Uterus (tissue), 4 donors: ENCODE measurements around the gene NKAIN2. TPM values are rescaled to one million over a fixed set of nuclear protein-coding genes. Genes with fewer than 3 reads are reported as not detected.

ENCODE experiments used
- DNase-seq, 2 donors: peaks; one replicate each; pipeline ENCODE4 v3.0.0-alpha.2; 2019 to 2020
- H3K27ac ChIP-seq, 2 donors: fragments of 200-600 bp; sonication (generic); 1 replicate in 1 of 2; 2 replicates in 1 of 2; pipeline ENCODE4 v1.5.1; 2016 to 2018
- H3K27me3 ChIP-seq, 2 donors: fragments of 200-600 bp; sonication (generic); one replicate each; pipeline ENCODE4 v1.5.1; 2018 to 2019; ENCODE audit warnings: control low read depth in 1 of 2
- H3K36me3 ChIP-seq, 2 donors: fragments of 200-600 bp; sonication (generic); one replicate each; pipeline ENCODE4 v1.5.1; 2019; ENCODE audit warnings: control low read depth in 1 of 2
- H3K4me1 ChIP-seq, 2 donors: fragments of 200-600 bp; sonication (generic); one replicate each; pipeline ENCODE4 v1.5.1; 2018 to 2019; ENCODE audit warnings: control low read depth in 1 of 2
- H3K4me3 ChIP-seq, 2 donors: fragments of 200-600 bp; sonication (generic); 1 replicate in 1 of 2; 2 replicates in 1 of 2; pipeline ENCODE4 v1.5.1; 2018 to 2019; ENCODE audit warnings: mild to moderate bottlenecking in 1 of 2
- H3K9me3 ChIP-seq, 2 donors: fragments of 200-600 bp; sonication (generic); one replicate each; pipeline ENCODE4 v1.5.1; 2019; ENCODE audit warnings: control low read depth in 1 of 2
- CTCF ChIP-seq, 4 experiments: fragments of 200-600 bp in 2 of 4; fragments of 450-650 bp in 2 of 4; sonication (generic) in 2 of 4; IDR thresholded peaks; one replicate each; pipeline ENCODE4 v1.5.1; 2016 to 2019; ENCODE audit warnings: antibody characterized with exemption in 4 of 4, mild to moderate bottlenecking in 2 of 4, moderate library complexity in 1 of 4
- POLR2A ChIP-seq, 2 donors: fragments of 450-650 bp; IDR thresholded peaks; one replicate each; pipeline ENCODE4 v1.6.1; 2016; ENCODE audit warnings: antibody characterized with exemption in 2 of 2, mild to moderate bottlenecking in 1 of 2, moderate library complexity in 1 of 2
- intact Hi-C: fragments of 100-400 bp; cut with DNase I; formaldehyde crosslinking; loops from one replicate; pipeline ENCODE4 v1.15.1; 2023; ENCODE audit warnings: low total_unique reads
- total RNA-seq, 4 donors: library from RNA; depleted of rRNA in 3 of 4; stranded (reverse); fragments of >200 nt in 3 of 4; gene quantifications; one replicate each; pipeline versions ENCODE4 v1.1.0 to v1.2.4, GENCODE V29; 2014 to 2023
- donor health status: DM: yes; HTN: yes; CAD: no.

Gene NKAIN2
- total RNA-seq, 4 donors from 2014 or later: 0.59 to 1.1 (median 1.0) TPM; not detected in 1

- no peak for DNase-seq
- Histone ChIP-seq H3K27ac (no peak overlapping the region), H3K4me3 (no peak overlapping the region), H3K9me3 (no peaks in the 10 kb centered on the region), H3K4me1 (no peaks in the 10 kb centered on the region), H3K27me3 (peaks cover 0 to 28% of the 10 kb centered on the region in 2 donors), H3K36me3 (no peaks in the 10 kb centered on the region)
- TF ChIP-seq CTCF (IDR thresholded peaks at IDR 0.05): no peak
- no peak for TF ChIP-seq POLR2A (IDR thresholded peaks at IDR 0.05)
- intact Hi-C loops: no loop called here
These were observed 1.3 kb downstream of the NKAIN2 start for GRCh38 chr6:123804787-123805540.

DNA sequence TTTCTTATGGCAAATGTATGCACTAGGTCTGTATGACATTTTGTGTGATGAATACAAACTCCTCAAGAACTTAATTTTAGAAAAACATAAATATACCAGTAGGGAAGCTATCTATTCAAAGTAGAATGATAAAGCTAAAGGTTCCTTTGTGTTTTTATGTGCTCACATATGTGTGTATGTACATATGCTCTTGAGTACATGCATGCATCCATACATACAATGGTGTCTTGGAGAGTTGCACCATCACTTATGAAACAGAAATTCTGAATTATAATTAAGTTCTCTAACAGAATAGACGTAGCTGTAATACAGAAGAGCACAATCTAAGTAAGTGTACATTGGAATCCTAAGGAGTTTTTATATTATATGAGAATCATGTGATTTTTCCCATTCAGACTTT is 2.3 kb downstream of the NKAIN2 start:
- H3K4me1 ChIP-seq: no peaks in the 10 kb centered on the region
- no peak for DNase-seq
- no peaks in the 10 kb centered on the region for H3K9me3 ChIP-seq
- H3K4me3 ChIP-seq: no peak overlapping the region
- H3K36me3 ChIP-seq: no peaks in the 10 kb centered on the region
- TF ChIP-seq CTCF (IDR thresholded peaks at IDR 0.05): no peak
- no peak for TF ChIP-seq POLR2A (IDR thresholded peaks at IDR 0.05)
- H3K27ac ChIP-seq: no peak overlapping the region
- intact Hi-C loops: no loop called here
- H3K27me3 ChIP-seq: peaks cover 0 to 28% of the 10 kb centered on the region in 2 donors

DNA sequence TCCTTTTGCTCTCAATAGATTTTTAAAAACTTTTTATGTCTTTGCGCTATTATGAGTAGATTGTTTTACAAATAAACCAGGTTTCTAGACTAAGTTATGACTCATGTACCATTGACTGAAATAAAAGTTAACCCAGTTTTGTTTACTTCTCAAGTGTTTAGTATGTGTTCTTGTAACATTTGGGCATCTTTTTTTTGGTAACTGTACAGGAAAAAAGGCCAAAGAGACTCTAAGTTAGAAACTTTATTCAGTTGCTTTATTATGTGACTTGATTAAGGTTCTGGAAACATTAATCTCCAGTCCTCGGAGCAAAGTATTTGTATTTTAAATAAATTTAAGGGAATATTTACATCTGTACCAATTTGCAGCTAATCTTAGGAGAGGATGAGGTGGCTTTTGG is 2.9 kb downstream of the NKAIN2 start:
- H3K36me3 ChIP-seq: no peaks in the 10 kb centered on the region
- H3K4me1 ChIP-seq: no peaks in the 10 kb centered on the region
- H3K4me3 ChIP-seq: no peak overlapping the region
- H3K27ac ChIP-seq: no peak overlapping the region
- no peaks in the 10 kb centered on the region for H3K9me3 ChIP-seq
- TF ChIP-seq POLR2A (IDR thresholded peaks at IDR 0.05): no peak
- TF ChIP-seq CTCF (IDR thresholded peaks at IDR 0.05): no peak
- peaks cover 0 to 28% of the 10 kb centered on the region in 2 donors for H3K27me3 ChIP-seq
- intact Hi-C loops: no loop called here
- DNase-seq: no peak

DNA sequence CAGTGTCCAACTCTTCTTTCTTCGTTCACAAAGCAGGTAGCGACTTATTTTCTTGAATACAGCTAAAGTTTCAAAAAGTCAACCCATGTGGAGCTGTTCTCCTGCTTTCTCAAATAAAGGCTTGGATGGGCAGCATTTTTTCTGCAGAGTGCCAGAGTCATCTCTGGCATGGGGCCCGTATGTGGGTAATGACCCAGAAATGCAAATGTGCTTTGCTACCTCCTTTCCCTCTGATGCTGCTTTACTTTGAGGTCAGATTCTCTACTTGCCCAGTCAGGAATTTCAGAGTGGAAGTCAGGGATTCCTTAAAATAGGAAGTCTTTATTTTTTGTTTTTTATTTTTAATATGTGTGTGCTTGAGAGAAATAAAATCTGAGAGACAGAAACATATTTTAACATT is 4.9 kb downstream of the NKAIN2 start:
- no peak overlapping the region for H3K4me3 ChIP-seq
- intact Hi-C loops: no loop called here
- no peak overlapping the region for H3K27ac ChIP-seq
- no peaks in the 10 kb centered on the region for H3K9me3 ChIP-seq
- no peaks in the 10 kb centered on the region for H3K36me3 ChIP-seq
- no peak for DNase-seq
- H3K4me1 ChIP-seq: no peaks in the 10 kb centered on the region
- no peak for TF ChIP-seq POLR2A (IDR thresholded peaks at IDR 0.05)
- no peak for TF ChIP-seq CTCF (IDR thresholded peaks at IDR 0.05)
- peaks cover 0 to 28% of the 10 kb centered on the region in 2 donors for H3K27me3 ChIP-seq

GRCh38 chr6:123810214-123810613 is 6.5 kb downstream of the NKAIN2 start:
- Histone ChIP-seq H3K9me3 (no peaks in the 10 kb centered on the region), H3K4me1 (no peaks in the 10 kb centered on the region), H3K27me3 (peaks cover 0 to 17% of the 10 kb centered on the region in 2 donors), H3K36me3 (no peaks in the 10 kb centered on the region), H3K27ac (no peak overlapping the region), H3K4me3 (no peak overlapping the region)
- no peak for TF ChIP-seq POLR2A (IDR thresholded peaks at IDR 0.05)
- TF ChIP-seq CTCF (IDR thresholded peaks at IDR 0.05): no peak
- DNase-seq: no peak
- intact Hi-C loops: no loop called here
